NCI-H2171 treated with DMSO at 0.1 percent for 48 hours (cell line): ENCODE data around the gene DUOX1.

Experiments
- DNase-seq: peaks from one replicate; lab custom pipeline; 2025; lab: John Stamatoyannopoulos, UW

Gene DUOX1

GRCh38 chr15:45143946-45144345, 14.2 kb downstream of the DUOX1 start:
- DNase-seq, result no peak

- peak; percentile 29 for DNase-seq
Observed at GRCh38 chr15:45144775-45145174, 15.0 kb downstream of the DUOX1 start.

- DNase-seq, result no peak
Observed at GRCh38 chr15:45146405-45146804, 16.6 kb downstream of the DUOX1 start.

GRCh38 chr15:45147606-45148005, 17.8 kb downstream of the DUOX1 start:
- no peak for DNase-seq

DNA sequence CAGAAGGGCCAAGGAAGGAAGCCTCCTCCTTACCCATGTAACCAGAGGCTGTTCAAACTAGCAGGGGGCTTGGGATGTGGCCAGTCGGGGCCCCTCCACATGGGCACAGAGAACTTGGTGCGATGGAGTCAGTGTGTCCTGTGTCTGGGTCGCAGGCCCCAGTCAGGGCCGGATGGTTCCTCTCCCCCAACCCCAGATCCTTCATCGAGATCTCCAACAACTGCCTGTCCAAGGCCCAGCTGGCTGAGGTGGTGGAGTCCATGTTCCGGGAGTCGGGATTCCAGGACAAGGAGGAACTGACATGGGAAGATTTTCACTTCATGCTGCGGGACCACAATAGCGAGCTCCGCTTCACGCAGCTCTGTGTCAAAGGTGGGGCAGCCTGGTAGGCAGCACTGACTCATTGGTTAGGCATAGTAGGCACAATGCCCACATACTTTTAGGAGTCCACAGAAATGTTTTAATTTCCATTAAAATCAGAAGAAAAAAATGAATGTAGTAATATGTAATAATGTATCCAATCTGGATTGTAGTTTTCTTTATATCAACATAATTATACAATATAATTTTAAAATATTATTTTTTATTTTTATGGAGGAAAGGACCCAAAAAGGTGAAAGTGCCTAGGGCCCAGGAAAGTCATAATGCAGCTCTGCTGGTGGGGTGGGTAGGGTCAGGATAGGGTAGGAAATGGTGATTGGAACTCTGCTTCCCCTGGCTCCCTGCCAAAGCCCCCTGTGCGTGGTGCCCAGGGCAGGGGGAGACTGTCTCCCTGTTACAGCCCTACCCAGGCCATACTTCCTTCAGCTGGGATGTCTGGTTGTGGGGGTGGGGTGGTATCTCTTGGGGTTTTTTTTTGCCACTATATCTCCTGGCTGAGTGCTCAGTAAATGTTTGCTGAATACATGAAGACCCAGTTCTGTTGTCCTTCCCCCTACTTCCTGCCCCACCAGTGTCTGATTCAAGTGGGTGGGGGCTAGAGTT, 18.6 kb downstream of the DUOX1 start:
- DNase-seq, result no peak

- DNase-seq, result no peak
Observed at GRCh38 chr15:45149060-45149459, 19.3 kb downstream of the DUOX1 start.

GRCh38 chr15:45150481-45150880, 20.7 kb downstream of the DUOX1 start:
- no peak for DNase-seq

DNA sequence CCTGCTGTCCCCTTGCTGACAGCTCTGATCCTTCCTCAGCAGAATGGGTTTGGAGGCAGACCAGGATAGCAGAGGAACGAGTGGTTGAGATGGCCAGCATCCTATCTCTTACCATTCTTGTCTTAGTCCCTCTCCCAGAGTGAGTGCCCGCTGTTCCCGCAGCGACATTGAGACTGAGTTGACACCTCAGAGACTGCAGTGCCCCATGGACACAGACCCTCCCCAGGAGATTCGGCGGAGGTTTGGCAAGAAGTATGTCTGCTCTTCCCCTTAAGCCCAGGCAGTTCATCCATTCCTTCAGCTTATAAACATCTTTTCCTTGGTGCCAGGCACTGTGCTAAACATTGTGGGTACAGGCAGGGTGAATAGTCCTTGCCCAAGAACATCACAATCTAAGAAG, 21.2 kb downstream of the DUOX1 start:
- DNase-seq, result no peak

DNA sequence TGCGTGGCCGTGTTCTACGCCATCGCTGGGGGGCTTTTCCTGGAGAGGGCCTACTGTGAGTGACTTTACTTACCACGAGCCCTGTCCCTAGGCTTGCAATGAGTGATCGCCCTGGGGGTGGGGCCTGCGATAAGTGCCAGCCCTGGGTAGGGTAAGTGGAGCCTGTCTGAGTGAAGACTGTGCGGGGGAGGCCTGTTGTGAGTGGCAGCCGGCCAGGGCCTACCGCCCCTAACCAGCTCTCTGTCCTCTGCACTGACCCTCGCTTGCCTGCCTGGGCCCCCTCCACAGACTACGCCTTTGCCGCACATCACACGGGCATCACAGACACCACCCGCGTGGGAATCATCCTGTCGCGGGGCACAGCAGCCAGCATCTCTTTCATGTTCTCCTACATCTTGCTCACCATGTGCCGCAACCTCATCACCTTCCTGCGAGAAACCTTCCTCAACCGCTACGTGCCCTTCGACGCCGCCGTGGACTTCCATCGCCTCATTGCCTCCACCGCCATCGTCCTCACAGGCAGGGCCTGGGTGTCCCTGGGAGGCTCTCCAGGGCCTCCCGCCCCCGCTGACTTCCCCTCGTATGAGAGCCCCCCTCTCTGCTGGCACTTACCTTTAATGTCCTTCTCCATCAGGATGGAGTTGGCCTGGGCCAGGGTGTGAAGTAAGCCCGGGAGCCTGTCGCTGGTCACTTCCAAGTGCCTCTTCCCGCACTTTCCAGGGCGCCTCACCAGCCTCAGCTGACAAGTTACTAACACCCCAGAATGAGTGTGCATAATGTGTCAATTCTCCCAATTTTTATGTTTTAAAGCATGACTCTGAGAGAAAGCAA, 22.4 kb downstream of the DUOX1 start:
- no peak for DNase-seq

DNA sequence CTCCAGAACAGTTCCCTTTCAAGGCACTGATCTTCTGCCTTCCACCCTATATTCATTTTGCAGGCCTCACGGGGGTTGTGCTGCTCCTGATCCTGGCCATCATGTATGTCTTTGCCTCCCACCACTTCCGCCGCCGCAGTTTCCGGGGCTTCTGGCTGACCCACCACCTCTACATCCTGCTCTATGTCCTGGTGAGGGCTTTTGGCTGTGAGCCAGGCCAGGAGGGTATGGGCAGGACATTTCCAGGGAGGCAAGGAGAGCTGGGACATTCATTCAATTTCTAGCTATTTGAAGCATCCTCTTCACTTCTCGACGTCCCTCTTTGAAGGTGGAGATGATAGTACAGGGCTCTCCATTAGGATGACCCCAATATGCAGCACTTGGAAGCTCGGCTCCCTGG, 25.9 kb downstream of the DUOX1 start:
- DNase-seq, result no peak

DNA sequence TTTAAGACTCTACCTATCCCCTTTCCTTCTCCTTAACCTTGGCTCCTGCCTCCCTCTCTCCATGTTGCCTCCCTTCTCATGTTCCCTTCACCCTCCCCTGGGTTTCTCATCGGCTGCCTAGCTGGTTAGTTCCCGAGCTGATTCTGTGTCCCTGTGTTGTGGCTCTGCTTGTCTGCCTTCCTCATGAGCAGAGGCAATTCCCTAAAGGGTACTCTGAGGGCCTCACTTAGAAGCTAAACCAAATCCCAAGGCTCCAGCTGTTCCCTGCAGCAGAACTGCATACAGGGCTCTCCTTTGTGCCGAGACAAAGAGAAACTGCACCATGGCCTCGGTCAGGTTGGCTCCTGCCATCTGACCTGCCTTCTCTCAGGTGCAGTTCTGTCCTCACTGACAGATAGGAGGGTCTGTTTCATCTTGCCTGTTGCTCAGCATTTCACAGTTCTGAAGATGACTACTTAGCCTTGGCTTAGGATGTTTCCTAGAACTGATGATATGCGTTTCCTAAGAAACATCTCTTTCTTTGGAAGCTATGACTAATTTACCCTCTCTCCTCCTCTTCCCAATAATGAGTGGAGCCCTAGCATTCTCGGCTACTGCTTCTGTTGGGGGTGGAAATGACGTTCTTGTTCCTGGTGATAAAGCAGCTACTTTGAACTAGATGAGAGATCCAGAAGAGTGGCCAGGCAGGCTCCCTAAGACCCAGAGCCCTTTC, 27.1 kb downstream of the DUOX1 start:
- peak; percentile 77 for DNase-seq

GRCh38 chr15:45157974-45158373, 28.2 kb downstream of the DUOX1 start:
- DNase-seq, result no peak

- no peak for DNase-seq
Observed at GRCh38 chr15:45161666-45162065, 31.9 kb downstream of the DUOX1 start.

GRCh38 chr15:45162771-45163507, 33.1 kb downstream of the DUOX1 start:
- peak; percentile 87 for DNase-seq

DNA sequence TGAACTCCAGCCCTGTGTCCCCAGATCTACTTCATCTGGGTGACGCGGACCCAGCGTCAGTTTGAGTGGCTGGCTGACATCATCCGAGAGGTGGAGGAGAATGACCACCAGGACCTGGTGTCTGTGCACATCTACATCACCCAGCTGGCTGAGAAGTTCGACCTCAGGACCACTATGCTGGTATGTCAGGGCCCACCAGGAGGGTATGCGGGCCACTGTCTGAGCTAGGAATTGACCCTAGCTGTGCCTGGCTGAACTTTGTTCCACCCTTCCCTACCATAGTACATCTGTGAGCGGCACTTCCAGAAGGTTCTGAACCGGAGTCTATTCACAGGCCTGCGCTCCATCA, 33.7 kb downstream of the DUOX1 start:
- no peak for DNase-seq

DNA sequence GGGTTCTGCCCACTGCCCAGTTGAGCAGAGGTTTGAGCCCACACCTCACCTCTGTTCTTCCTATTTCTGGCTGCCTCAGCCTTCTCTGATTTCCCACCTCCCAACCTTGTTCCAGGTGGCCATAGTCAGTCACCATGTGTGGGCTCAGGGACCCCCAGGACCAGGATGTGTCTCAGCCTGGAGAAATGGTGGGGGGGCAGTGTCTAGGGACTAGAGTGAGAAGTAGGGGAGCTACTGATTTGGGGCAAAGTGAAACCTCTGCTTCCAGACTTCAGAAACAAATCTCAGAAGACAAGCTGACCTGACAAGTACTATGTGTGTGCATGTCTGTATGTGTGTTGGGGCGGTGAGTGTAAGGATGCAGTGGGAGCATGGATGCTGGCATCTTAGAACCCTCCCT, 35.1 kb downstream of the DUOX1 start:
- no peak for DNase-seq

- DNase-seq, result no peak
Observed at GRCh38 chr15:45165536-45165935, 35.7 kb downstream of the DUOX1 start.

GRCh38 chr15:45166834-45167630, 37.2 kb downstream of the DUOX1 start:
- peak; percentile 88 for DNase-seq

DNA sequence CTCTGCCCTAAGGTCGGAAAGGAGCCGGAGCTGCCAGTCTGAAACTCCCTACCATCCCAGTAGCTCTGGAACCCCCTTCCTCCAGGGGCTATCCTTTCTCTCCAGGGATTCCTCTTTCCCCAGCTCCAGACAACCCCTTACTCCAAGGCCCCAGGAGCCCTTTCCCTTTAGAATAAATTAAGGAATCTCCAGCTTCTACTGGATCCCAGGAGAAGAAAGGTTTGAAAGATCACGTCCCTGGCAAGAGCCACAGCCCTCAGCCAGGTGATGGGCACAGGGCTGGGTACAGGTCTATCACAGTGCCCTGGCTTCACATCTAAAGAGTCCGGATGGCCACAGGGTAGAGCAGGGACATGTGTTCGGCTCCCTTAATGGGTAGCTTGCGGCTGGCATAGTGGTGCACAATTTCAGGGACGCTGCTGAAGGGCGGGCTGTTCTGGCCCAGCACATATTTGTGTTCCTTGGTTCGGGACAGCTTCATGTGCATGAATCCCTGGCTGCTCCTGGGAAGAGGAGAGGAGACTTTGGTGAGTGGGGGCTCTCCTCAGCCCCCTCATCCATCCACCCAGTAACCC, 37.9 kb downstream of the DUOX1 start:
- DNase-seq, result no peak

DNA sequence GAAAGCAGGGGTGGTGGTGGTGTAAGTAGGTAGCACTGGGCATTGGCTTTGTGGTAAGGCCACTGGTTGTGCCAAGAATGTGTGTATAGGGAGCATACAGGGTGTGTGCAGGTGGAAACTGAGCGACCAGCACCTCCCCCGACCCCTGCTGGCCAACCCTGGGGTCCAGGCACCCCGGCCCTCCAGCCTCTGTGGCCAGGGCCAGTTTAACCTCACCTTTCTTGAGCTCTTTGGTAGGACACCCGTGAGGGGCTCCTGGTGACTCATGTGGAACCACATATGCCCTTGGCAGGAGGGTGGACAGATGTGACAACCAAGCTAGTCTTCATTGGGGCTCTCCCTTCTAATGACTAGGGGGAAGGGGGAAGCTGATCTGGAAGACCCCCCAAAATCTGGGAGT, 38.5 kb downstream of the DUOX1 start:
- DNase-seq, result no peak
